NCI-H1417 (cell line): ENCODE results near the gene BARHL1.

Experiments used
- DNase-seq, 3 experiments: peaks; one replicate each; lab custom pipeline; 2025; lab: John Stamatoyannopoulos, UW

The BARHL1 gene

DNA sequence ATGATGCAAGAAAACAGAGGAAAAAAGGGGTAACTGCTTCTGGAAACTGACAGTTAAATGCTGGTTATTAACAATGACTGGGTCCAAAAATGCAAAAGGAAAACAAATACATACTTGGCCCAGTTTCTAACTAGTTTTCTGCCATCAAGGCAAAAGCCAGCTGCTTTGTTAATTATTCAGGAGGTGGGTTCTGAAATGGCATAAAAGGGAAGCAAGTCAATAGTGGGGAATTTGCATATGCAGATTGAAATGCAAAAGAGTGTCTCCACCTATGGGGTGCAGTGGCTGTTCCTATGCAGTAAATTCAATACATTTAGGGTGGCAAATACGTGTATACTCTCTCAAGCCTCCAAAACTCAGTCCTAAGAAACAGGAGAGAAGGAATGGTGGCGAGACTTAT is 33.4 kb downstream of the BARHL1 start:
- no peak for DNase-seq

DNA sequence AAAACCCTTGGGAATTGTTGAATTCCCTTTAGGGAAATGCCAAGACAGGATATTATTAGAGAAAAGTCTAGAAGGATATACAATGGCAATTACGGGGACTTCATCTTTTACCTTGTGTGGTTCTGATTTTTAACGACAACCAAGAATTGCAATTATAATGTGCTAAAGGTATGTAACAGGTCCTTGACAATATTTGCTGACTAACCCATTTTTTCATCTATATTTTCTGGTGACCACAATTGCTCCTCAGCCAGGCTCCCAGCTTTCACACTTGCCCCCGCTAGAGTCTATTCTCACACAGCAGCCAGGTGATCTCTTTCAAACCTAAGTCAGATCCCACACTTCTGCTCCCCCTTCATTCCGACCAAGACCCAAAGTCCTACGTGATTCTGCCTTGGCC is 34.3 kb downstream of the BARHL1 start:
- no peak for DNase-seq

DNA sequence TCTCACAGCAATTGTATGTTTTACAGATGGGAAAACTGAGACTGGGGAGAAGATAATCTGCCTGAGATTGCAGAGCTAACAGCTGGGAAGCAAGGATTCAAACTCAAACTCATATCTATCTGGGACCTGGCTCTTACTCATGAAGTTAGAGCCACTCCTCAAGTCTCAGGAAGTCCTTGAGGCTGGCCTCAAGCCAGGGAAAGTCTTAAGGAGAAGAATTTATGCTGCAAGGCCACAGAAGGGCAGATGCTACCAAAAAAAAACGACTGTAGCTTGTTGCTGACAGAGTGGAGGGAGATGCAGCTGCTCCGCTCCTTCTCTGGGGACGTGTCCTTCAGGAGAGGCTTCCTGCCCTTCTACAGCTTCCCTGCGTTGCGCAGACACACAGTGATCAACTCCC is 39.8 kb downstream of the BARHL1 start:
- no peak for DNase-seq

DNA sequence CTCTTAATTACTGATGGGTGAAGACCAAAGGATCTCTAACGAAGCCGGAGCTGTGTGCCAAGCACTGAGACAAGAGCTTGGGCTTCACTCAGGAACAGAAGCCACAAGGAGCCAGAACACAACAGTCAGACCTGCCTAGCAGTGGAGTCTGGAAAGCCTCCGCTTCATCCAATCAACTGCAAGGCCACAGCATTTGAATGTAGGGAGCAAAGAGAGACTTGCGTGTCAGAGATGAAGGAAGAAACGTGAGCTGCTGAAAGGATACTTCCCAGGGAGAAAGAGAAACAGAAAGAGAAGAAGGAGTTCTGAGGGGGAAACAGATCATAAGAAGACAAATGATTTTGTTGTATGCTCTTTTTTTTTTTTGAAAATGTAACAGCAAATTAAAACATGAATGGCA is 43.9 kb downstream of the BARHL1 start:
- DNase-seq: no peak

DNA sequence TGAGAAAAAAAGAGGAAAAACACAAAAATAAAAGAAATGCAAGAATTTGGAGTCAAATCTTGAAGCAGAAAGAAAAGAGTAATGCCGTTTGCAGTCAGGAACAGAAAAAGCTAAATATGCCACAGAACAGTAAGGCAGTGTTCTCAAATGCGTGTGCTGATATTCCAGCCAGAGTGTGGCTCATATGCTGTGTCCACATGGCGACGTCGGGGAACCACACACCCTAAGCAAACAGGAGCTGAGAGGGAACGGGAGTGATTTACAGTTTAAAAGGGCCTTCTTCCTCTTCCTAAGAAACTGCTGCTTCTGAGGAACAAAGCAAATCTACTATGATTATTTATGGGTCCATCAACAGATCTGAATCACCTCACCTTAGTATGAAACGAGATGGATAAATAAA is 44.7 kb downstream of the BARHL1 start:
- DNase-seq: peak in 1 of 3 experiments; percentile 15

DNA sequence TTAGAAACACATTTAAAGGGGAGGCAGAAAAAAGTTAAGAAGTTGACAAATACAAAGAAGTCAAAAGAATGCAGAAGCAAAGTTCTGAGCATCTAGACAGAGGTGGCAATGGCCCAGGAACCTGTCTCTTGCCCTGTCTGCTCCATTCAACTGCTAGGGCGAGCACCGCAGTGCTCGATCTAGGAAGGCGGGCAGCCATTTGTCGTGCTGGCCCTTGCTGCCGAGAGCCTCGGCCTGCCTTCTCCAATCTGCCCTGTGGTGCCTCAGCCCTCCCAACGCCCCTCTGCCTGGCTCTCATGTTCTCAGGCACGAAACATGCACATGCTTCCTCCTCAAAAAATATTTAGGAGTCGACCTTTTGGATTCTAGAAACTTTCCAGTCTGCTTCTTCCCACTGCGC is 45.2 kb downstream of the BARHL1 start:
- no peak for DNase-seq

DNA sequence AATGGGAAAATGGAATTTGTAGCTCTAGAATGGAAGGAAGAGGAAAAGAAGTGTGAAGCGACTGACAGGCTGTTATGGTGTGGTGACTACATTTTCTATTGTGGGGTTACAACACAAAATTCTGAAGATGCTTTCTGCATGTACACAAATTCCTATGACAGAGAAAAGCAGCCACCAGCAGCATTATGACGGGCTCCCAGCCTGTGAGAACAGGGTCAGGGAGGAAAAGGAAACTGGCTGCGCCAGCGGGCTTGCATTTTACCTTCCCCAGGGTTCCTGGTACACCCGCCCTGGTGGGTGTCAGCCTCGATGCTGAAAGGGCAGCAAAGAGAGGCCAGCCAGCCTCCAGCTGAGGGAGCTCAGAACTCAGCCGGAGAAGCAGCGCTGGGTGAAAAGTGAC is 46.3 kb downstream of the BARHL1 start:
- DNase-seq: no peak

DNA sequence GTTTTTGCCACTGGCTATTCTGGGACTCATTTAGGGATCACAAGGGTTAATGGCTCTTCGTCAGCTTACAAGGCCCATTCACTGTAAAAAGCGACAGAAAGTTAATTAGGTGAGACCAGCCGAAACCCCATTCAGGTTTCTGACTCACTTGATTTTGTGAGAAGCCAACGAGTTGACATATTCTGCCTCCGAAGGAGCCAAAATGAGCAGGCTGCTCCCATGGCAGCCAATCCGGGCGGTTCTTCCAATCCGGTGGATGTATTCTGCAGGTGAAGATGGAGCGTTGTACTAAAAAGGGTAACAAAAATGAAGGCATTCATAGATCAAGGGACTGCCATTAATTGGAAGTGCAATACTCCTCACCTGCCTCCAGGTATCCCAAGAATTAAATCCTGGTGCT is 47.7 kb downstream of the BARHL1 start:
- DNase-seq: no peak

DNA sequence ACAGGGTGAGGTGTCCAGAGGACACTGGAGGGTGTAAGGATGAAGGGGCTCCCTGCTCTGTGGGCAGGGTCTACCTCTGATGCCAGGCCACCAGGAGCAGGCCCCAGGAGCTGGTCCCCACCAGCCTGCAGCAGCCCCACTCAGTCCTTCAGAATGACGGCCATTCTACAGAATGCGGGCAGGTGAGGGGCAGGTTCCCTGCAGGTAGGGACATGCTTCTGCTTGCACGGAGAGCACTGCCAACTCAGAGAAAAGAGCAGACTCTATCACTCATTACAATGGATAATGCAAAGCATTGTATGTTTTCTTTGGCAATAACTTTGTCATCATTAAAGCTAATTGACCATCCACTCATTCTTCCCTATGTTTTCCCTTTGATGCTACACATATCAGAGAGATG is 48.4 kb downstream of the BARHL1 start:
- DNase-seq: no peak

DNA sequence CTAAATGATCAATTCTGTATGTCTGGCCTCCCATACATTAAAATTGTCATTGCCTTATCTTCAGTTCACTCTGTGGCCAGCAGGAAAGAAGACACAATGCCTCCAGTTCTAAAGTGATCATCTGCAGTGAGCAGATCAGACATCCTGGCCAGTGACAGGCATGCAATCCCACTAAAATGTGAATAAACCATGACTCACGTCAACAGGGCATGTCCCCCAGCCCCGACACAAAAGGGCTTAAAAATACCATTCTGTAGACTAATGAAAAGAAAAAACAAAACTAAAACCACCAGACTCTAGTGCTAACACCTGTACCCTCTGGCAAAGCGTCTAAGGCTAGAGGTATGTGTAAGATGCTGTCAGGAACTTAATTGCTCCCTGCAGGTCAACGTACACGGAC is 48.9 kb downstream of the BARHL1 start:
- peak in 1 of 3 experiments; percentile 33 for DNase-seq

DNA sequence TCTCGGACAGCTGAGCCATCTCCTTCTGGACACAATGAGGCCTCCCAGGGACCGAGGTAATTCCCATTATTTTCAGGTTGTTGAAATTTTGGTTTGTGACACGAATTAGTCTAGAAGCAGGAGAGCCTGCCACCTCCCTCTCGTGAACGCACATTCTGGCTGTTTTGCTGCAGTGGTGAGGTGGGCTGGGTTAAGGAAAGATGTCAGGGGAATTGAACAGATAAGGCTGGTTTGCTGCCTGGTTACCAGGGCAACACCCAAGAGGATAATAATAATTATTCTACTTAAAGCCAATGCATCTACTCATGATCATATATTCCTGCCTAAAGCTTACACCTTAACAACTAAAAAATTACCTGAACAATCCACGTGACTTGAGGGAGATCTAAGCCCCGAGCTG is 49.3 kb downstream of the BARHL1 start:
- DNase-seq: peak in 1 of 3 experiments; percentile 33

DNA sequence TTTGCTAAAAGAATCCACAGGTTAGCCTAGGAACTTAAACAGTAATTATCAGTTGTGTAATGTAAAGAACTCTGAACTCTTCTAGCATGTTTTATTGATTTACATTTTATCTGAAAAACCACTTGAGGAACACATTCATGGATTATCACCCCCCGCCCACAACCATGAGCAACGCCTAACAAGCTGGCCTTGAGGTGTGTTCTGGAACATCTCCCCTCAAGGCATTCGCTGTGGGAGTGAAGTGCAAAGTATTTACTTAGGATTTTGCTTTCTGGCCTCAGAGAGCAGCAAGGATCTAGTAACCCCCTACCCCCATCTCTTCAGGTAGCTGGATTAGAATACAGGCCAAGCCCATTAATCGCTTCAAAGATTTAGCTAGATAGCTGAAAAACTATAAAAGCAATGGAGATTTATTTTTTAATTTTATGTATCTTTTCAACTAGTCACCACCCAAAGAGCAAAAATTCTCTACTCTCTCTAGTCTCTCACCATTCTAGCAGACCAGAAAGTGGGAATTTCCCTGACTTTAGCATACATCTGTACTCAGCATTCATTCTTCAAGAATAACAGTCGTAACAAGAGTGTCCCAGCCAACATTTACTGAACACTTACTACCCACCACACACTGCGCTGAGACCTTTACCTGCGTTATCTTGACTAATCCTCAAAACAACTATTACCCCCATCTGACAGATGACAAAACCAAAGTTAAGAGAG is 50.2 kb downstream of the BARHL1 start:
- no peak for DNase-seq

DNA sequence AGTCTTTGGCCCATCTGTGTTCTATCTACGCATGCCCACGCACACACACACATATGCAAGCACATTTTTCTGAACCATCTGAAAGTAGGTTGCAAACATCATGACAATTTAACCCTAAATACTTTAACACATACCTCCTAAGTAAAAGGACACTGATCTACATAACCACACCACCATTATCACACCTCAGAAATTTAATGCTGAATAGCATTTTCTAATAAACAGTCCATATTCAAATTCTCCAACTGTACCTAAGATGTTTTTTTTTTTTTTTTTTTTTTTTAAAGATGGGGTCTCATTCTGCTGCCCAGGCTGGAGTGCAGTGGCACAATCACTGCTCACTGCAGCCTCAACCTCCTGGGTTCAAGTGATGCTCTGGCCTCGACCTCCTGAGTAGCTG is 51.9 kb downstream of the BARHL1 start:
- no peak for DNase-seq

DNA sequence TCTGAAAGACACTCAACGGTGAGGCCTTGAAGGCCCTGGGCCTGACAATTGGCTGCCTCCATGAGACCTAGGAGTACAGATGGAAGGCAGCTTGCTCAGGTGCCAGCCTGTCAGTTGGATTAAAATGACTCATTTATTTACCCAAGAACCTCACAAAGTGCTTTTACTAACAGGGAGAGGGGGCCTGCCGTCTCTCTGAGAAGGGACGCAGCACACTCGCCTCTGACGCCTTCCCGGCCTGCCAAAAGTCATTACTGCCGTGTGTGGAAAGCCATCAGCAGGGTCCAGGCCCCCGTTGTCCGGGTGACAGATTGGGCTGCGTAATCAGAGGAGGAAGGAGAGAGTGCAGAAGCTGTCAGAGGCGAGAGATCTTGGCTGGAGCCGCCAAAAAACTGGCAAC is 54.9 kb downstream of the BARHL1 start:
- peak in 2 of 3 experiments; percentile 72 to 90 for DNase-seq

DNA sequence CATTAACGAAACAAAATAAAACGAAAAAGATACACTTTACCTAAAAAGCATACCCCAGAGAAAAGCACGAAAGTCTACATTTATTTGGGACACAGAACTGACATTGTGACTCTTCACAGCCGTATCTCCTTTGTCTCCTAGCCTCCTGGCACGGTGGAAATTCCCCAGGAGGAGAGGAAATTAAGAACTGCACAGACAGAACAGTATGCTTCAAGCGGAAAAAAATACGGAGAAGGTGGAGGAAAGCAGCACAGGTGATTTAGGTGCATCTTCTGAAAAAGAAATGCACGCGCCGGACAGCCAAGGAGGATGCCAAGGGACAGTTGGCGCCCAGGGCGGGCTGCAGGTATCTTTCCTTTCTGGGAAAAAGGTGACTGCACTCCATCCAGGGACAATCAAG is 55.4 kb downstream of the BARHL1 start:
- DNase-seq: no peak

DNA sequence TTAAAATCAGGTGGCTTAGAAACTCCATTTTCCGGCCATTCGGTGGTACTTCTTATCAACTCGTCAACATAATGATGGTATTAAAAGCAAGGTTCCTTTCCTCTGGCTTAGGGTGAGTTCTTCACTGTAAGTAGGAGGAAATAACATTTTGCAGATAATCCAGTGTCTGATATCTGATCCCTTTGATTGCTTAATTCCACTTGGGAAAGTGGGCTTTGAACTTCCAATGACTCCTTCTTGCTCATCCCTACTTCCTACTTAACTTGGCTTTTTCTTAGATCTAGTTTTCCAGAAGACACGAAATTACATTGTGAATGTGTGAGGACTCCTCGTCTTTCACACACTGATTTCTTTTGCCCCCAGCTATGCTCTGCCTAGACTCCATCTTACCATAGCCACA is 55.8 kb downstream of the BARHL1 start:
- DNase-seq: no peak

DNA sequence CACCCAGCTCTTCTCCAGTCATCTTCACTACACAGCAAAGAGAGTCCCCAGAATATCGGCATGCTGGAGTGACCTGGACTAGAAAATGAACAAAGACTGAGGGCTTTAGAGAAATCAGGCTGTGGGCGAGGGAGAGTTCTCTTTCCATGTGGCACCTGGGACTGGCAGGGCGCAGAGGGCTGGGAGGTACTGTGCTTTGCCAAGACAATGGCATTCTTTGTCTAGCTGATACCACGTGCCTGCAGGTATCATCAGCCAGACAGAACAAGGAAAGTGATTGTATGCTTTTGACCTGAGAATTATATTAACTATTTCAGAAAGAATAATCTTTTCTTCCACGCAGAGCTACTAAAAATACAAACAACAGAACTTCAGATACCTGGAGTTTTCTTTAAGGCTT is 56.9 kb downstream of the BARHL1 start:
- no peak for DNase-seq
